Measurements from ENCODE around the gene EXTL2. TPM values are rescaled to one million over a fixed set of nuclear protein-coding genes. Genes with fewer than 3 reads are reported as not detected.

EXTL2 gene
- total RNA-seq, 1 experiment from 2014 or later: 20.2 TPM

GRCh38 chr1:100907887-100908286 is 13.2 kb upstream of the EXTL2 start:
- Histone ChIP-seq H3K9me3 (ENCODE audit: insufficient read depth, low read depth) (no peaks in the 10 kb centered on the region), H3K79me2 (ENCODE audit: low read depth) (no peaks in the 10 kb centered on the region), H3K4me3 (no peak overlapping the region), H2AFZ (no peak overlapping the region), H3K9me2 (ENCODE audit: insufficient read depth) (no peaks in the 10 kb centered on the region), H3K4me1 (replicated peaks; ENCODE audit: insufficient read depth) (no peaks in the 10 kb centered on the region), H3K36me3 (ENCODE audit: low read depth) (peaks cover 66% of the 10 kb centered on the region), H3F3A (ENCODE audit: insufficient read depth, low read depth) (no peaks in the 10 kb centered on the region; the same call in 1 of the 2 replicates), H4K20me1 (ENCODE audit: insufficient read depth) (peaks cover 22% of the 10 kb centered on the region; the same call in 1 of the 2 replicates), H3K4me2 (no peak overlapping the region), H3K27ac (no peak overlapping the region), H3K27me3 (ENCODE audit: insufficient read depth, low read depth) (no peaks in the 10 kb centered on the region)
- no peak for TF ChIP-seq EZH2 (IDR thresholded peaks at IDR 0.05; ENCODE audit: low read depth)
- TF ChIP-seq CTCF (conservative IDR thresholded peaks at IDR 0.05): no peak
- no peak for DNase-seq
- ChIA-PET CTCF (no interaction called here), POLR2A (ENCODE audit: unreplicated experiment) (no interaction called here)
- intact Hi-C loops (cut with micrococcal nuclease; ENCODE audit: unreplicated experiment): no loop called here
- no TSS peak for BruUV-seq (replicated peaks)

- H3K9me3 ChIP-seq (ENCODE audit: insufficient read depth, low read depth): no peaks in the 10 kb centered on the region
- TF ChIP-seq CTCF (conservative IDR thresholded peaks at IDR 0.05) (no peak), EZH2 (IDR thresholded peaks at IDR 0.05; ENCODE audit: low read depth) (no peak)
- POLR2A ChIA-PET (ENCODE audit: unreplicated experiment): no interaction called here
- intact Hi-C loops (cut with micrococcal nuclease; ENCODE audit: unreplicated experiment): no loop called here
- H3F3A ChIP-seq (ENCODE audit: insufficient read depth, low read depth): no peaks in the 10 kb centered on the region
- DNase-seq: no peak
- no peak overlapping the region for H3K4me3 ChIP-seq
- no peaks in the 10 kb centered on the region for H3K27me3 ChIP-seq (ENCODE audit: insufficient read depth, low read depth)
- no peaks in the 10 kb centered on the region for H3K4me1 ChIP-seq (replicated peaks; ENCODE audit: insufficient read depth)
- 0 out of 2 replicates have a peak, but pooled peaks cover 3% of the 10 kb centered on the region for H3K79me2 ChIP-seq (ENCODE audit: low read depth)
- peaks cover 55% of the 10 kb centered on the region for H3K36me3 ChIP-seq (ENCODE audit: low read depth)
- peaks cover 22% of the 10 kb centered on the region; the same call in 1 of the 2 replicates for H4K20me1 ChIP-seq (ENCODE audit: insufficient read depth)
- H2AFZ ChIP-seq: no peak overlapping the region
- no peak overlapping the region for H3K27ac ChIP-seq
- no peaks in the 10 kb centered on the region for H3K9me2 ChIP-seq (ENCODE audit: insufficient read depth)
- CTCF ChIA-PET: no interaction called here
- H3K4me2 ChIP-seq: no peak overlapping the region
- no TSS peak for BruUV-seq (replicated peaks)
These were observed 10.5 kb upstream of the EXTL2 start for GRCh38 chr1:100905181-100905580.

- POLR2A ChIA-PET (ENCODE audit: unreplicated experiment): no interaction called here
These were observed 9.9 kb upstream of the EXTL2 start for GRCh38 chr1:100904528-100904927.

More at GRCh38 chr1:100904528-100904927, 9.9 kb upstream of the EXTL2 start:
- no peak overlapping the region for H3K4me3 ChIP-seq
- no peak overlapping the region for H3K4me2 ChIP-seq
- H2AFZ ChIP-seq: no peak overlapping the region
- intact Hi-C loops (cut with micrococcal nuclease; ENCODE audit: unreplicated experiment): no loop called here
- 0 out of 2 replicates have a peak, but pooled peaks cover 3% of the 10 kb centered on the region for H3K79me2 ChIP-seq (ENCODE audit: low read depth)
- no TSS peak for BruUV-seq (replicated peaks)
- TF ChIP-seq CTCF (conservative IDR thresholded peaks at IDR 0.05) (no peak), EZH2 (IDR thresholded peaks at IDR 0.05; ENCODE audit: low read depth) (no peak)
- no peak overlapping the region for H3K27ac ChIP-seq
- H3K36me3 ChIP-seq (ENCODE audit: low read depth): peaks cover 55% of the 10 kb centered on the region
- peaks cover 21% of the 10 kb centered on the region; the same call in 1 of the 2 replicates for H4K20me1 ChIP-seq (ENCODE audit: insufficient read depth)
- H3K27me3 ChIP-seq (ENCODE audit: insufficient read depth, low read depth): no peaks in the 10 kb centered on the region
- no peaks in the 10 kb centered on the region for H3K9me3 ChIP-seq (ENCODE audit: insufficient read depth, low read depth)
- no peaks in the 10 kb centered on the region for H3K4me1 ChIP-seq (replicated peaks; ENCODE audit: insufficient read depth)
- CTCF ChIA-PET: no interaction called here
- H3F3A ChIP-seq (ENCODE audit: insufficient read depth, low read depth): no peaks in the 10 kb centered on the region
- DNase-seq: no peak
- no peaks in the 10 kb centered on the region for H3K9me2 ChIP-seq (ENCODE audit: insufficient read depth)
